Astrocyte (in vitro differentiated cells and primary cell): ENCODE data around the gene DMTF1. TPM values are rescaled to one million over a fixed set of nuclear protein-coding genes. Genes with fewer than 3 reads are reported as not detected.

Experiments
- DNase-seq: peaks from one replicate; pipeline ENCODE4 v3.0.0-alpha.2; 2010; ENCODE audit warnings: low read depth
- FAIRE-seq: peaks from 2 replicates; lab custom pipeline; 2011; peaks lifted over from hg19 to GRCh38; lab: Jason Lieb, UNC
- H2AFZ ChIP-seq: 2 replicates; pipeline ENCODE4 v1.6.0; 2012; ENCODE audit warnings: low read depth, low read length, inconsistent platforms
- H3K27ac ChIP-seq: 2 replicates; pipeline ENCODE4 v1.5.1; 2011; ENCODE audit warnings: low read depth, low read length, inconsistent platforms
- H3K27me3 ChIP-seq: 2 replicates; pipeline ENCODE4 v1.6.0; 2011; ENCODE audit warnings: low read length, inconsistent platforms; ENCODE audit not compliant: insufficient read depth
- H3K36me3 ChIP-seq: 2 replicates; pipeline ENCODE4 v1.5.1; 2011; ENCODE audit warnings: low read length, inconsistent platforms; ENCODE audit not compliant: insufficient read depth
- H3K4me1 ChIP-seq: 2 replicates; pipeline ENCODE4 v1.5.1; 2011; ENCODE audit warnings: low read length, inconsistent platforms; ENCODE audit not compliant: insufficient read depth
- H3K4me2 ChIP-seq: 2 replicates; pipeline ENCODE4 v1.6.0; 2012; ENCODE audit warnings: low read length, inconsistent platforms
- H3K4me3 ChIP-seq: 2 replicates; pipeline ENCODE4 v1.5.1; 2011; ENCODE audit warnings: low read depth, mild to moderate bottlenecking, low read length, inconsistent platforms; ENCODE audit not compliant: insufficient read depth
- H3K79me2 ChIP-seq: 2 replicates; pipeline ENCODE4 v1.6.0; 2012; ENCODE audit warnings: mild to moderate bottlenecking, low read length, inconsistent platforms; ENCODE audit not compliant: insufficient read depth
- H3K9ac ChIP-seq: 2 replicates; pipeline ENCODE4 v1.6.0; 2012; ENCODE audit warnings: mild to moderate bottlenecking, low read length, inconsistent platforms
- H3K9me3 ChIP-seq: 2 replicates; pipeline ENCODE4 v1.5.1; 2012; ENCODE audit warnings: low read depth, mild to moderate bottlenecking, low read length, inconsistent platforms; ENCODE audit not compliant: insufficient read depth
- H4K20me1 ChIP-seq: 2 replicates; pipeline ENCODE4 v1.6.0; 2012; ENCODE audit warnings: low read length, inconsistent platforms; ENCODE audit not compliant: insufficient read depth
- H3K27ac Mint-ChIP-seq: one replicate; pipeline ENCODE4 v1.8.0; 2021; ENCODE audit warnings: mild to moderate bottlenecking, mixed read lengths; ENCODE audit not compliant: unreplicated experiment
- H3K27me3 Mint-ChIP-seq: one replicate; pipeline ENCODE4 v1.8.0; 2021; ENCODE audit warnings: low read depth, mixed read lengths; ENCODE audit not compliant: unreplicated experiment
- H3K36me3 Mint-ChIP-seq: one replicate; pipeline ENCODE4 v1.8.0; 2021; ENCODE audit warnings: low read depth, mixed read lengths; ENCODE audit not compliant: unreplicated experiment
- H3K4me1 Mint-ChIP-seq: one replicate; pipeline ENCODE4 v1.8.0; 2021; ENCODE audit warnings: low read depth, mixed read lengths; ENCODE audit not compliant: unreplicated experiment
- H3K4me3 Mint-ChIP-seq: one replicate; pipeline ENCODE4 v1.8.0; 2021; ENCODE audit warnings: mild to moderate bottlenecking, moderate library complexity, mixed read lengths; ENCODE audit not compliant: unreplicated experiment
- H3K9me3 Mint-ChIP-seq: one replicate; pipeline ENCODE4 v1.8.0; 2021; ENCODE audit warnings: mild to moderate bottlenecking, mixed read lengths; ENCODE audit not compliant: unreplicated experiment
- CTCF ChIP-seq: IDR thresholded peaks from 2 replicates; pipeline ENCODE4 v1.5.1; 2011; ENCODE audit warnings: low read depth, mild to moderate bottlenecking, inconsistent platforms, low read length, moderate library complexity; ENCODE audit not compliant: insufficient read depth
- EZH2 ChIP-seq: IDR thresholded peaks from 2 replicates; pipeline ENCODE4 v1.6.1; 2012; ENCODE audit warnings: mild to moderate bottlenecking, low read length, inconsistent platforms; ENCODE audit not compliant: insufficient read depth
- total RNA-seq: library from RNA; stranded (reverse); gene quantifications from 2 replicates; pipeline ENCODE4 v1.2.1, GENCODE V29; 2021

Gene DMTF1
- total RNA-seq, 1 donor from 2014 or later, result 89.2 TPM

GRCh38 chr7:87144173-87144657 is 8.0 kb upstream of the DMTF1 start:
- Mint-ChIP-seq H3K27ac (no peak overlapping the region), H3K36me3 (no peaks in the 10 kb centered on the region), H3K27me3 (no peaks in the 10 kb centered on the region), H3K9me3 (no peaks in the 10 kb centered on the region), H3K4me1 (peaks cover 10% of the 10 kb centered on the region), H3K4me3 (no peak overlapping the region)
- Histone ChIP-seq H3K9me3 (no peaks in the 10 kb centered on the region), H3K9ac (no peak overlapping the region), H2AFZ (no peak overlapping the region), H3K27ac (no peak overlapping the region), H3K4me3 (no peak overlapping the region), H3K4me1 (no peaks in the 10 kb centered on the region), H3K27me3 (no peaks in the 10 kb centered on the region), H3K36me3 (no peaks in the 10 kb centered on the region), H3K79me2 (no peaks in the 10 kb centered on the region), H4K20me1 (no peaks in the 10 kb centered on the region), H3K4me2 (no peak overlapping the region)
- FAIRE-seq (no peak), DNase-seq (no peak)
- TF ChIP-seq CTCF (no peak), EZH2 (no peak)

DNA sequence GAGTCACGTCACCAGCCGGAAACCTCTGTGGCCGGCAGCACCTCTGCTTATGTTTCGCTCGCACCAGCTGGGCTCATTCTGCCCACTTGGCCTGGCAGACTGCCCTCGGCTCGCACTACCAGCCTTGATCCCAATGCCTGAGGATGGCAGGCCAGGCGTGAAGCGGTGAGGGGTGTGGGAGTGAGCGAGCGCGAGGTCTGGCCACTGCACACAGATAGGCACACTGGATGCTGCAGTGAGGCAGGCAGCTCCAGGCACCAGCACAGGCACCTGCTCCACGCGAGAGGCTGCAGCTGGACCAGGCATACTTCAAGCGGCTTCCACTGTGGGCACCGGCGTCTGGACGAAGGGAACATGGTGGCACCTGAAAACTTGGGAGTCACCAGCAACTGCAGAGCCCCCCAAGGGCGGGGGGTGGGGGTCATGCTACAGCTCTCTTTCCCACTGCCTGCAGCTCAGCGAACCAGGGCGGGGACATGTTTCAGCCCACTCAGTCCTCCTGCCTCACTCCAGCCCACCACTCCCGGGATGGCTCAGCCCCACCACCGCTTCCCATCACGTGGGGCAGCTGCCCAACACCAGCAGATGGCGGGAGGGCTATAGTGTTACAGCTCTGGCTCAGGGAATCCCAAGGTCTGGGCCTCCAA is 5.4 kb upstream of the DMTF1 start:
- Histone ChIP-seq H3K4me2 (no peak overlapping the region), H3K79me2 (no peaks in the 10 kb centered on the region), H3K4me3 (no peak overlapping the region), H3K27me3 (no peaks in the 10 kb centered on the region), H3K4me1 (no peaks in the 10 kb centered on the region), H4K20me1 (no peaks in the 10 kb centered on the region), H3K9me3 (no peaks in the 10 kb centered on the region), H3K27ac (no peak overlapping the region), H3K9ac (no peak overlapping the region), H2AFZ (no peak overlapping the region), H3K36me3 (no peaks in the 10 kb centered on the region)
- Mint-ChIP-seq H3K36me3 (no peaks in the 10 kb centered on the region), H3K4me1 (no peaks in the 10 kb centered on the region), H3K9me3 (no peaks in the 10 kb centered on the region), H3K4me3 (no peak overlapping the region), H3K27ac (no peak overlapping the region), H3K27me3 (no peaks in the 10 kb centered on the region)
- DNase-seq (no peak), FAIRE-seq (no peak)
- TF ChIP-seq EZH2 (no peak), CTCF (no peak)

GRCh38 chr7:87147500-87147899 is 4.8 kb upstream of the DMTF1 start:
- H3K9me3 ChIP-seq, result no peaks in the 10 kb centered on the region
- H3K27ac Mint-ChIP-seq, result no peak overlapping the region
- H3K36me3 Mint-ChIP-seq, result no peaks in the 10 kb centered on the region
- no peaks in the 10 kb centered on the region for H3K79me2 ChIP-seq
- H3K4me3 ChIP-seq, result no peak overlapping the region
- TF ChIP-seq CTCF (no peak), EZH2 (no peak)
- H4K20me1 ChIP-seq, result no peaks in the 10 kb centered on the region
- H3K27me3 ChIP-seq, result no peaks in the 10 kb centered on the region
- no peak overlapping the region for H3K4me2 ChIP-seq
- no peak for FAIRE-seq
- no peaks in the 10 kb centered on the region for H3K27me3 Mint-ChIP-seq
- H2AFZ ChIP-seq, result no peak overlapping the region
- H3K4me3 Mint-ChIP-seq, result no peak overlapping the region
- H3K9me3 Mint-ChIP-seq, result no peaks in the 10 kb centered on the region
- H3K4me1 ChIP-seq, result no peaks in the 10 kb centered on the region
- no peaks in the 10 kb centered on the region for H3K36me3 ChIP-seq
- H3K4me1 Mint-ChIP-seq, result no peaks in the 10 kb centered on the region
- H3K27ac ChIP-seq, result no peak overlapping the region
- no peak for DNase-seq
- no peak overlapping the region for H3K9ac ChIP-seq
